Trophoblast cell (in vitro differentiated cells and primary cell): ENCODE results near the gene MRPL14.

Experiments used
- DNase-seq, 2 donors: peaks; one replicate each; pipeline ENCODE4 v3.0.0-alpha.2; 2016
- H2AFZ ChIP-seq: 2 replicates; pipeline ENCODE4 v1.6.1; 2013; ENCODE audit warnings: low read length, moderate library complexity, mild to moderate bottlenecking; ENCODE audit not compliant: insufficient read depth, poor library complexity
- H2AK5ac ChIP-seq: 2 replicates; pipeline ENCODE4 v1.6.1; 2013; ENCODE audit warnings: mild to moderate bottlenecking, low read length
- H2BK120ac ChIP-seq: 2 replicates; pipeline ENCODE4 v1.6.1; 2013; ENCODE audit warnings: low read length, mild to moderate bottlenecking, moderate library complexity; ENCODE audit not compliant: insufficient read depth, poor library complexity
- H2BK12ac ChIP-seq: 2 replicates; pipeline ENCODE4 v1.6.1; 2013; ENCODE audit warnings: mild to moderate bottlenecking, low read length, moderate library complexity
- H2BK5ac ChIP-seq: 2 replicates; pipeline ENCODE4 v1.6.1; 2013; ENCODE audit warnings: low read length, low read depth, moderate library complexity, mild to moderate bottlenecking; ENCODE audit not compliant: poor library complexity
- H3K14ac ChIP-seq: 2 replicates; pipeline ENCODE4 v1.6.1; 2013; ENCODE audit warnings: mild to moderate bottlenecking, low read length
- H3K18ac ChIP-seq: 2 replicates; pipeline ENCODE4 v1.6.1; 2013; ENCODE audit warnings: mild to moderate bottlenecking, low read length
- H3K23ac ChIP-seq: 2 replicates; pipeline ENCODE4 v1.6.1; 2013; ENCODE audit warnings: low read length
- H3K27ac ChIP-seq: 2 replicates; pipeline ENCODE4 v1.5.1; 2013; ENCODE audit warnings: low read depth, mild to moderate bottlenecking, inconsistent platforms, low read length, moderate library complexity
- H3K27me3 ChIP-seq: 2 replicates; pipeline ENCODE4 v1.6.1; 2013; ENCODE audit warnings: inconsistent platforms, mild to moderate bottlenecking, low read length, moderate library complexity; ENCODE audit not compliant: insufficient read depth
- H3K36me3 ChIP-seq, 2 experiments: 1 replicate in 1 of 2; 2 replicates in 1 of 2; pipeline ENCODE4 v1.6.1; 2013; ENCODE audit warnings: low read length in 2 of 2, mild to moderate bottlenecking in 2 of 2, moderate library complexity in 1 of 2; ENCODE audit not compliant: insufficient read depth in 2 of 2, control insufficient read depth in 1 of 2
- H3K4ac ChIP-seq: 2 replicates; pipeline ENCODE4 v1.6.1; 2013; ENCODE audit warnings: low read depth, mild to moderate bottlenecking, low read length, moderate library complexity
- H3K4me1 ChIP-seq, 2 experiments: 1 replicate in 1 of 2; 2 replicates in 1 of 2; pipeline ENCODE4 v1.6.1; 2013; ENCODE audit warnings: low read length in 2 of 2, mild to moderate bottlenecking in 2 of 2, moderate library complexity in 1 of 2; ENCODE audit not compliant: insufficient read depth in 2 of 2, control insufficient read depth in 1 of 2
- H3K4me2 ChIP-seq: 2 replicates; pipeline ENCODE4 v1.6.1; 2013; ENCODE audit warnings: inconsistent platforms, mild to moderate bottlenecking, low read length, moderate library complexity
- H3K4me3 ChIP-seq: 2 replicates; pipeline ENCODE4 v1.5.1; 2013; ENCODE audit warnings: mild to moderate bottlenecking, low read depth, low read length, inconsistent platforms
- H3K79me1 ChIP-seq: one replicate; pipeline ENCODE4 v1.6.1; 2013; ENCODE audit warnings: low read length
- H3K79me2 ChIP-seq: 2 replicates; pipeline ENCODE4 v1.6.1; 2013; ENCODE audit warnings: low read length, mild to moderate bottlenecking; ENCODE audit not compliant: control insufficient read depth, insufficient read depth, poor library complexity
- H3K9ac ChIP-seq: 2 replicates; pipeline ENCODE4 v1.6.1; 2013; ENCODE audit warnings: mild to moderate bottlenecking, low read length
- H3K9me3 ChIP-seq: 2 replicates; pipeline ENCODE4 v1.6.1; 2013; ENCODE audit warnings: low read depth, mild to moderate bottlenecking, control low read depth, inconsistent platforms, low read length; ENCODE audit not compliant: insufficient read depth
- H4K12ac ChIP-seq: 2 replicates; pipeline ENCODE4 v1.6.1; 2013; ENCODE audit warnings: low read depth, mild to moderate bottlenecking, low read length, moderate library complexity
- H4K8ac ChIP-seq: 2 replicates; pipeline ENCODE4 v1.6.1; 2013; ENCODE audit warnings: low read depth, mild to moderate bottlenecking, low read length, moderate library complexity
- H4K91ac ChIP-seq: one replicate; pipeline ENCODE4 v1.6.1; 2013; ENCODE audit warnings: low read depth, mild to moderate bottlenecking, low read length, moderate library complexity
- WGBS: extraction: QIAGEN DNeasy Blood & Tissue Kit; methylation state at CpG from one replicate; pipeline ENCODE4 v1.1.7; 2013; ENCODE audit warnings: missing lambda C conversion rate; ENCODE audit not compliant: insufficient read length, insufficient coverage; ENCODE audit errors: extremely low coverage; 5-methylcytosine and 5-hydroxymethylcytosine counted together

MRPL14 gene

GRCh38 chr6:44138717-44139350 lies 11.6 kb upstream of the MRPL14 start:
- H4K12ac ChIP-seq = no peak overlapping the region
- no peak overlapping the region for H2BK5ac ChIP-seq
- no peak overlapping the region for H3K9ac ChIP-seq
- no peak overlapping the region for H3K27ac ChIP-seq
- H2AFZ ChIP-seq = no peak overlapping the region
- no peak overlapping the region for H3K23ac ChIP-seq
- H3K18ac ChIP-seq = no peak overlapping the region
- H3K79me2 ChIP-seq = no peaks in the 10 kb centered on the region
- no peak overlapping the region for H2BK12ac ChIP-seq
- no peaks in the 10 kb centered on the region for H3K79me1 ChIP-seq
- no peaks in the 10 kb centered on the region for H3K27me3 ChIP-seq
- no peak overlapping the region for H4K91ac ChIP-seq
- no peak overlapping the region for H3K4me3 ChIP-seq
- H4K8ac ChIP-seq = no peak overlapping the region
- no peak overlapping the region for H2AK5ac ChIP-seq
- peaks cover 44 to 46% of the 10 kb centered on the region in 2 experiments for H3K36me3 ChIP-seq
- no peak overlapping the region for H2BK120ac ChIP-seq
- no peak overlapping the region for H3K14ac ChIP-seq
- WGBS = no CpG with 5 or more reads among the region's 6 CpGs
- no peak overlapping the region for H3K4me2 ChIP-seq
- no peaks in the 10 kb centered on the region for H3K4me1 ChIP-seq
- peaks cover 1% of the 10 kb centered on the region for H3K9me3 ChIP-seq
- no peak overlapping the region for H3K4ac ChIP-seq
- no peak for DNase-seq

GRCh38 chr6:44135875-44136274 lies 8.6 kb upstream of the MRPL14 start:
- H3K4me1 ChIP-seq = peaks cover 3% of the 10 kb centered on the region in 2 experiments
- H4K91ac ChIP-seq = no peak overlapping the region
- H2BK120ac ChIP-seq = no peak overlapping the region
- no peak for DNase-seq
- H3K9ac ChIP-seq = no peak overlapping the region
- H3K23ac ChIP-seq = no peak overlapping the region
- H4K12ac ChIP-seq = no peak overlapping the region
- H2AK5ac ChIP-seq = no peak overlapping the region
- no peak overlapping the region for H3K14ac ChIP-seq
- H3K4me2 ChIP-seq = no peak overlapping the region
- peaks cover 1% of the 10 kb centered on the region for H3K9me3 ChIP-seq
- H3K4me3 ChIP-seq = no peak overlapping the region
- H3K4ac ChIP-seq = no peak overlapping the region
- no peak overlapping the region for H3K27ac ChIP-seq
- H2AFZ ChIP-seq = no peak overlapping the region
- H3K79me1 ChIP-seq = no peaks in the 10 kb centered on the region
- H3K18ac ChIP-seq = no peak overlapping the region
- no peak overlapping the region for H2BK12ac ChIP-seq
- no peaks in the 10 kb centered on the region for H3K27me3 ChIP-seq
- H2BK5ac ChIP-seq = no peak overlapping the region
- peaks cover 33 to 40% of the 10 kb centered on the region in 2 experiments for H3K36me3 ChIP-seq
- no peaks in the 10 kb centered on the region for H3K79me2 ChIP-seq
- H4K8ac ChIP-seq = no peak overlapping the region
- WGBS = no CpG with 5 or more reads among the region's 7 CpGs

DNA sequence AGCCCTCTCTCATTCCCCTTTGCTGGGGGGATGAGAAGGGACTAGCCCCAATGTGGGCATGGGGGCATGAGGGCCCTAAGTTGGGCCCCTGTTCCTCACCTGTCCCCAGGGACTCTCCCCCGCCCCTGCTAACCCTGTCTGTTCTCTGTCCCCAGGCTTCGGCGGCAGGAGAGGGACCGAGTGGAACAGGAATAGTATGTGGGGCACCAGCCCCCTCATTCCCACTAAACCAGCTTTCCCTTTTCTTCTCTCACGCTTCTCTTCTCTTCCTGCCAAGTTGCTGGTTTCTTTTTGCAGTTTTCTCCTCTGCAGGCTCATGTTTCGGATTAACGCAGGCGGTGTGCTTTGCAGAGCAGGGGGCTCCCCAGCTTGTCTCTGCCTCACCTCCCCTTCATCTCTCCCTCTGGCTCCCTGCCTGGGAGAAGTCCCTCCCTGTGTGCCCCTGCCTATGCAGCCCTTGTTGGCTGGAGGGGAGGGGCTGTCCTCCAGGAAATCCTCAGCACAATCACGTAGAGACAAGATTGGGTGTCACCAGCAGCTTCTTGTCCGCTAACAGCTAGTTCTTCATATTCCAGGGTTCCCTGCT lies 8.0 kb upstream of the MRPL14 start:
- Histone ChIP-seq H2BK12ac (no peak overlapping the region), H3K4me3 (no peak overlapping the region), H3K79me1 (no peaks in the 10 kb centered on the region), H3K14ac (no peak overlapping the region), H3K36me3 (peaks cover 27 to 34% of the 10 kb centered on the region in 2 experiments), H3K18ac (no peak overlapping the region), H4K8ac (no peak overlapping the region), H2AK5ac (no peak overlapping the region), H4K91ac (no peak overlapping the region), H2BK120ac (no peak overlapping the region), H2AFZ (no peak overlapping the region), H3K79me2 (no peaks in the 10 kb centered on the region), H2BK5ac (no peak overlapping the region), H3K9me3 (peaks cover 1% of the 10 kb centered on the region), H3K9ac (no peak overlapping the region), H4K12ac (no peak overlapping the region), H3K27ac (no peak overlapping the region), H3K4me1 (peaks cover 3% of the 10 kb centered on the region in 2 experiments), H3K4ac (no peak overlapping the region), H3K4me2 (no peak overlapping the region), H3K27me3 (no peaks in the 10 kb centered on the region), H3K23ac (no peak overlapping the region)
- no peak for DNase-seq
- WGBS = no CpG with 5 or more reads among the region's 10 CpGs

DNA sequence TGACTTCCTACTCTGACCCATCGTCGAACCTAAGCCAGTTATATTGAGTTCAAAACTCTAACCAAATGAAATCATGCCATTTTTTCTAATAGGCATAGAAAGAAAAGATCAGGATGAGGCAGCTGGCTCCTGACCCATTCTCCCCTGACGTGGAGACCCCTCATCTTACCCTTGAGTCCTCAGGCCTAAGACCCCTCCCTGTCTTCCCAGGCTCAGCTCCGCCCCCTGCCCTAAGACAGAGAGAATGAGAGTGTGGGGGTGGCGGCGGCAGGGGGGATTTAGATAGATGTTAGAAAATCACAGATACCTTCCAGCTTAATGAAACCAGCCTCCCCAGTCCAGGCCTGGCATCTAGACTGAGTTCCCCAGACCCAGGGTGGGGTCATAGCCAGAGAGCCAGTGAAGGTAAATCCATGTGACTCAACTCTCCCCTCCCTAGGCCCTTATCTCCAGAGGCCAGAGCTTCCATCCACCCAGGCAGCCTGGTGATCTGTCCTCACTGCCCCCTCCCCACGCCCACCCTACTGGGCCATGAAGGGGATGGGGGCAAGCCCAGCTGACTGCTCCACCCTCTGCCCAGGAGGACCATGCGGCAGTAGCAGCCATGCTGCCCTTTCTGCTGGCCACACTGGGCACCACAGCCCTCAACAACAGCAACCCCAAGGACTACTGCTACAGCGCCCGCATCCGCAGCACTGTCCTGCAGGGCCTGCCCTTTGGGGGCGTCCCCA lies 6.9 kb upstream of the MRPL14 start:
- H3K23ac ChIP-seq = no peak overlapping the region
- no peak overlapping the region for H4K91ac ChIP-seq
- H3K27ac ChIP-seq = no peak overlapping the region
- no peak for DNase-seq
- H3K9ac ChIP-seq = no peak overlapping the region
- H2BK120ac ChIP-seq = no peak overlapping the region
- H2BK5ac ChIP-seq = no peak overlapping the region
- no peak overlapping the region for H3K4ac ChIP-seq
- no peak overlapping the region for H4K8ac ChIP-seq
- peaks cover 16 to 26% of the 10 kb centered on the region in 2 experiments for H3K36me3 ChIP-seq
- H3K79me1 ChIP-seq = no peaks in the 10 kb centered on the region
- no peak overlapping the region for H3K4me3 ChIP-seq
- H3K79me2 ChIP-seq = no peaks in the 10 kb centered on the region
- no peak overlapping the region for H3K14ac ChIP-seq
- WGBS = no CpG with 5 or more reads among the region's 12 CpGs
- H3K27me3 ChIP-seq = no peaks in the 10 kb centered on the region
- H2BK12ac ChIP-seq = no peak overlapping the region
- no peak overlapping the region for H4K12ac ChIP-seq
- peaks cover 1% of the 10 kb centered on the region for H3K9me3 ChIP-seq
- H3K4me2 ChIP-seq = no peak overlapping the region
- no peak overlapping the region for H3K18ac ChIP-seq
- H3K4me1 ChIP-seq = peaks cover 3% of the 10 kb centered on the region in 2 experiments
- H2AK5ac ChIP-seq = no peak overlapping the region
- H2AFZ ChIP-seq = no peak overlapping the region
